K562 (cell line): ENCODE measurements around the gene KLRF1. TPM values are rescaled to one million over a fixed set of nuclear protein-coding genes. Genes with fewer than 3 reads are reported as not detected.

Source experiments
- ATAC-seq: fragments of 200-7000 bp; cut with Tn5 transposase; 3 replicates; pipeline ENCODE4 v1.9.1; 2020; ENCODE audit warnings: moderate library complexity
- BruUV-seq: library from RNA; stranded (reverse); fragments of 400-500 nt; replicated peaks from 2 replicates; lab custom pipeline; 2021; lab: Mats Ljungman, UMichigan
- CTCF ChIA-PET: fragments of 300-600 bp; formaldehyde crosslinking; extraction: SDS; loops from one replicate; lab custom pipeline; 2021; ENCODE audit warnings: low intra/inter-chr PET ratio; lab: Yijun Ruan, JAX
- POLR2A ChIA-PET: fragments of 300-600, 350-650 bp; sonication (Branson Sonifier 250); formaldehyde crosslinking; extraction: SDS; loops from one replicate; lab custom pipeline; 2021; ENCODE audit warnings: antibody characterized with exemption, inconsistent platforms; lab: Yijun Ruan, JAX
- DNase-seq, 4 experiments: peaks; one replicate each; pipeline versions ENCODE4 v3.0.0 to v3.0.0-alpha.2; 2011 to 2018; ENCODE audit warnings: low spot score in 3 of 4, mixed read lengths in 3 of 4; ENCODE audit errors: extremely low read depth in 1 of 4
- FAIRE-seq: peaks from 2 replicates; lab custom pipeline; 2011; peaks lifted over from hg19 to GRCh38; lab: Jason Lieb, UNC
- H2AFZ ChIP-seq: 2 replicates; pipeline ENCODE4 v1.6.0; 2011; ENCODE audit warnings: low read depth, low read length, control low read depth, inconsistent platforms
- H3K27ac ChIP-seq: fragments of 200-600 bp; 3 replicates; pipeline ENCODE4 v1.8.0; 2011; ENCODE audit warnings: low read depth, mild to moderate bottlenecking, control low read depth, inconsistent platforms, low read length, moderate library complexity, mixed read lengths; ENCODE audit errors: extremely low read depth
- H3K27me3 ChIP-seq, 2 experiments: fragments of 300-600 bp in 1 of 2; 2 replicates in 1 of 2; 3 replicates in 1 of 2; pipeline versions ENCODE4 v1.6.0 to v1.8.0; 2011; ENCODE audit warnings: inconsistent platforms in 2 of 2, low read length in 2 of 2, mild to moderate bottlenecking in 1 of 2, mixed read lengths in 1 of 2, moderate library complexity in 1 of 2; ENCODE audit not compliant: control insufficient read depth in 2 of 2, insufficient read depth in 2 of 2
- H3K36me3 ChIP-seq: fragments of 300-600 bp; 3 replicates; pipeline ENCODE4 v1.8.0; 2011; ENCODE audit warnings: mild to moderate bottlenecking, low read length, inconsistent platforms; ENCODE audit not compliant: control insufficient read depth, insufficient read depth
- H3K4me1 ChIP-seq, 2 experiments: fragments of 200-600 bp in 1 of 2; replicated peaks in 1 of 2; 2 replicates in 1 of 2; 3 replicates in 1 of 2; pipeline versions ENCODE4 v1.5.1 to v1.8.0; 2011; ENCODE audit warnings: inconsistent platforms in 2 of 2, low read length in 2 of 2, mild to moderate bottlenecking in 1 of 2, mixed read lengths in 1 of 2, moderate library complexity in 1 of 2; ENCODE audit not compliant: control insufficient read depth in 2 of 2, insufficient read depth in 2 of 2
- H3K4me2 ChIP-seq: 2 replicates; pipeline ENCODE4 v1.6.1; 2011; ENCODE audit warnings: low read length, control low read depth, inconsistent platforms, mixed read lengths; ENCODE audit not compliant: insufficient read depth
- H3K4me3 ChIP-seq: fragments of 200-600 bp; sonication (generic), shearing (Covaris generic); 2 replicates; pipeline ENCODE4 v1.5.1; 2016; ENCODE audit warnings: control low read depth, inconsistent platforms
- H3K79me2 ChIP-seq: fragments of 200-600 bp; 3 replicates; pipeline ENCODE4 v1.8.0; 2011; ENCODE audit warnings: low read length, inconsistent platforms; ENCODE audit not compliant: control insufficient read depth, insufficient read depth
- H3K9ac ChIP-seq, 2 experiments: 2 replicates each; pipeline versions ENCODE4 v1.6.0 to v1.6.1; 2011; ENCODE audit warnings: low read depth in 2 of 2, low read length in 2 of 2, control low read depth in 1 of 2, inconsistent platforms in 1 of 2, mild to moderate bottlenecking in 1 of 2, mixed read lengths in 1 of 2; ENCODE audit not compliant: insufficient read depth in 1 of 2
- H3K9me1 ChIP-seq: one replicate; pipeline ENCODE4 v1.6.0; 2011; ENCODE audit warnings: inconsistent platforms, mild to moderate bottlenecking, low read length, moderate library complexity; ENCODE audit not compliant: control insufficient read depth, insufficient read depth
- H3K9me3 ChIP-seq: replicated peaks from 2 replicates; pipeline ENCODE4 v1.5.1; 2011; ENCODE audit warnings: low read depth, low read length, inconsistent platforms; ENCODE audit not compliant: control insufficient read depth, insufficient read depth
- H4K20me1 ChIP-seq: replicated peaks from 2 replicates; pipeline ENCODE4 v1.6.1; 2011; ENCODE audit warnings: low read length, inconsistent platforms, mixed read lengths; ENCODE audit not compliant: control insufficient read depth, insufficient read depth
- ATF6 ChIP-seq: sonication (generic); formaldehyde crosslinking; IDR thresholded peaks from 2 replicates; pipeline ENCODE4 v1.4.0; 2020; ENCODE audit warnings: mild to moderate bottlenecking, missing genetic modification reagents
- CBX3 ChIP-seq, 2 experiments: IDR thresholded peaks; 1 replicate in 1 of 2; 2 replicates in 1 of 2; pipeline ENCODE4 v1.6.1; 2012; ENCODE audit warnings: inconsistent platforms in 2 of 2, low read length in 2 of 2, borderline replicate concordance in 1 of 2, control low read depth in 1 of 2
- NUFIP1 ChIP-seq: fragments of 450-650 bp; IDR thresholded peaks from 2 replicates; pipeline ENCODE4 v1.6.1; 2018; ENCODE audit not compliant: partially characterized antibody
- RBM39 ChIP-seq: fragments of 200-400 bp; formaldehyde crosslinking; optimal IDR thresholded peaks from 2 replicates; pipeline ENCODE3; 2018; ENCODE audit warnings: low read depth, low read length
- SAFB ChIP-seq: fragments of 200-400 bp; formaldehyde crosslinking; IDR thresholded peaks from 2 replicates; pipeline ENCODE4 v1.6.1; 2017; ENCODE audit warnings: low read depth, low read length, borderline replicate concordance
- SIN3A ChIP-seq, 2 experiments: fragments of 150-350 bp in 1 of 2; IDR thresholded peaks; 2 replicates each; pipeline ENCODE4 v1.6.1; 2011 to 2016; ENCODE audit warnings: borderline replicate concordance in 2 of 2, low read depth in 2 of 2, low read length in 2 of 2, mild to moderate bottlenecking in 2 of 2, moderate library complexity in 2 of 2; ENCODE audit not compliant: control insufficient read depth in 1 of 2
- SRSF7 ChIP-seq: fragments of 200-400 bp; formaldehyde crosslinking; optimal IDR thresholded peaks from 2 replicates; pipeline ENCODE3; 2017; ENCODE audit warnings: mild to moderate bottlenecking, low read depth, low read length
- VEZF1 ChIP-seq: fragments of 200-800 bp; sonication (Bioruptor generic); IDR thresholded peaks from 2 replicates; pipeline ENCODE4 v1.6.1; 2017; ENCODE audit warnings: missing genetic modification characterization, missing compliant biosample characterization
- ZKSCAN8 ChIP-seq: fragments of 200-800 bp; sonication (Bioruptor generic); IDR thresholded peaks from 2 replicates; pipeline ENCODE4 v1.6.1; 2016; ENCODE audit warnings: missing genetic modification characterization, missing compliant biosample characterization
- ZNF280B ChIP-seq: fragments of 250-450 bp; sonication (Bioruptor Pico); IDR thresholded peaks from 2 replicates; pipeline ENCODE4 v1.5.1; 2021; ENCODE audit warnings: mild to moderate bottlenecking
- ZNF311 ChIP-seq: fragments of 250-450 bp; sonication (Bioruptor Pico); IDR thresholded peaks from 2 replicates; pipeline ENCODE4 v1.4.0; 2020; ENCODE audit warnings: mild to moderate bottlenecking, moderate library complexity
- ZZZ3 ChIP-seq: fragments of 450-650 bp; IDR thresholded peaks from 2 replicates; pipeline ENCODE4 v1.6.1; 2016; ENCODE audit warnings: antibody characterized with exemption, mild to moderate bottlenecking, moderate library complexity
- WGBS: fragments of 100-300 bp; shearing (Covaris generic); methylation state at CpG from one replicate; pipeline ENCODE4 v1.1.6; 2016; ENCODE audit warnings: low coverage, mixed read lengths; ENCODE audit not compliant: insufficient coverage; ENCODE audit errors: missing lambda C conversion rate; 5-methylcytosine and 5-hydroxymethylcytosine counted together
- in situ Hi-C: fragments of 300-500 bp; cut with MboI; formaldehyde crosslinking; loops from 4 replicates; pipeline ENCODE4 v1.15.0; 2018; ENCODE audit warnings: inconsistent platforms, mixed read lengths
- intact Hi-C: fragments of 100-400 bp; cut with micrococcal nuclease; formaldehyde crosslinking; loops from 2 replicates; pipeline ENCODE4 v1.14.2; 2022
- polyA plus RNA-seq, 8 experiments: library from polyadenylated mRNA; depleted of rRNA in 4 of 8; stranded (reverse) in 5 of 8; unstranded in 3 of 8; fragments of >200 nt; fragmentation: Nextera tagmentation in 2 of 8; fragmentation: Illumina TruSeq in 1 of 8; extraction: Ambion mirVana in 2 of 8; extraction: Trizol in 1 of 8; gene quantifications; 2 replicates each; pipeline versions ENCODE4 v1.2.1 to v1.2.3, GENCODE V29; 2011 to 2014; ENCODE audit warnings: inconsistent platforms in 1 of 8, missing spikeins in 1 of 8
- total RNA-seq, 7 experiments: library from RNA; depleted of rRNA in 6 of 7; stranded (reverse); fragments of >200 nt in 6 of 7; fragmentation: Illumina TruSeq in 2 of 7; extraction: Trizol in 2 of 7; gene quantifications; 2 replicates each; pipeline versions ENCODE4 v1.2.1 to v1.2.3, GENCODE V29; 2011 to 2021; ENCODE audit warnings: low replicate concordance in 1 of 7

The KLRF1 gene
- total and polyA plus RNA-seq, 9 of the 15 experiments (the other 6 are each of a cell fraction or from before 2014, with no cell fraction given): 0.48 to 1.8 (median 1.1) TPM

GRCh38 chr12:9856894-9857293 lies 29.6 kb downstream of the KLRF1 start:
- Histone ChIP-seq H4K20me1 (no peaks in the 10 kb centered on the region), H3K4me3 (no peak overlapping the region), H3K4me2 (no peak overlapping the region), H3K27me3 (no peaks in the 10 kb centered on the region), H3K79me2 (no peaks in the 10 kb centered on the region), H3K4me1 (no peaks in the 10 kb centered on the region), H3K9ac (no peak overlapping the region), H3K9me3 (no peaks in the 10 kb centered on the region), H3K27ac (no peak overlapping the region), H2AFZ (no peak overlapping the region), H3K9me1 (no peaks in the 10 kb centered on the region), H3K36me3 (no peaks in the 10 kb centered on the region)
- intact Hi-C loops: no loop called here
- no TSS peak for BruUV-seq
- TF ChIP-seq NUFIP1 (no peak), ZNF311 (CRISPR knock-in tag) (no peak), ZZZ3 (no peak), SRSF7 (no peak), VEZF1 (CRISPR knock-in tag) (no peak), ZNF280B (no peak), CBX3 (IDR thresholded peaks at IDR 0.05; ENCODE audit: borderline replicate concordance in 1 of 2, low read length in 2 of 2) (no peak), RBM39 (no peak), ATF6 (CRISPR knock-in tag) (no peak), SAFB (no peak), ZKSCAN8 (CRISPR knock-in tag) (no peak), SIN3A (IDR thresholded peaks at IDR 0.05; ENCODE audit: borderline replicate concordance in 2 of 2, control insufficient read depth in 1 of 2, low read depth in 2 of 2, low read length in 2 of 2) (no peak)
- no peak for DNase-seq
- ATAC-seq: no peak
- POLR2A ChIA-PET: no interaction called here
- in situ Hi-C loops: no loop called here
- CTCF ChIA-PET: no interaction called here
- 26% methylated on average over 3 of the region's 3 CpGs for WGBS
- no peak for FAIRE-seq
